ENCODE data around the gene ZNF836.

ZNF836 gene

GRCh38 chr19:52188822-52189734 is 17.7 kb upstream of the ZNF836 start:
- DNase-seq (ENCODE audit: low read depth): no peak

GRCh38 chr19:52187407-52187806 is 16.0 kb upstream of the ZNF836 start:
- no peak for DNase-seq (ENCODE audit: low read depth)

- DNase-seq (ENCODE audit: low read depth): no peak
These were observed 5.2 kb upstream of the ZNF836 start for GRCh38 chr19:52176574-52176973.

- no peak for DNase-seq (ENCODE audit: low read depth)
These were observed 926 bp upstream of the ZNF836 start for GRCh38 chr19:52172347-52172746.

GRCh38 chr19:52170863-52171320 is 529 bp downstream of the ZNF836 start:
- DNase-seq (ENCODE audit: low read depth): no peak

GRCh38 chr19:52170304-52170703 is 1.1 kb downstream of the ZNF836 start:
- no peak for DNase-seq (ENCODE audit: low read depth)

- no peak for DNase-seq (ENCODE audit: low read depth)
These were observed 15.6 kb downstream of the ZNF836 start for GRCh38 chr19:52155596-52156359.

GRCh38 chr19:52148256-52148655 is 23.2 kb downstream of the ZNF836 start:
- DNase-seq (ENCODE audit: low read depth): no peak

GRCh38 chr19:52142001-52142595 is 29.3 kb downstream of the ZNF836 start:
- DNase-seq (ENCODE audit: low read depth): no peak

- DNase-seq (ENCODE audit: low read depth): no peak
These were observed 30.2 kb downstream of the ZNF836 start for GRCh38 chr19:52141203-52141602.

- no peak for DNase-seq (ENCODE audit: low read depth)
These were observed 31.2 kb downstream of the ZNF836 start for GRCh38 chr19:52140032-52140710.

- DNase-seq (ENCODE audit: low read depth): peak; percentile 95
These were observed 32.0 kb downstream of the ZNF836 start, which contains the start of gene ZNF616 for GRCh38 chr19:52139252-52140031. Gene ZNF616, minus strand, starts transcription at chr19:52139938. Its CDS starts 9,426 bp downstream, at chr19:52130512.

GRCh38 chr19:52138983-52139251 is 32.5 kb downstream of the ZNF836 start:
- no peak for DNase-seq (ENCODE audit: low read depth)

- DNase-seq (ENCODE audit: low read depth): no peak
These were observed 33.0 kb downstream of the ZNF836 start for GRCh38 chr19:52138278-52138982.

GRCh38 chr19:52120286-52120685 is 51.1 kb downstream of the ZNF836 start:
- no peak for DNase-seq (ENCODE audit: low read depth)

- DNase-seq (ENCODE audit: low read depth): no peak
These were observed 55.8 kb downstream of the ZNF836 start for GRCh38 chr19:52115526-52116053.

- DNase-seq (ENCODE audit: low read depth): no peak
These were observed 56.7 kb downstream of the ZNF836 start for GRCh38 chr19:52114691-52115090.

GRCh38 chr19:52112624-52113023 is 58.8 kb downstream of the ZNF836 start:
- no peak for DNase-seq (ENCODE audit: low read depth)

GRCh38 chr19:52110780-52111179 is 60.6 kb downstream of the ZNF836 start:
- DNase-seq (ENCODE audit: low read depth): no peak
